ENCODE results near the gene ADAMTS17. TPM values are rescaled to one million over a fixed set of nuclear protein-coding genes. Genes with fewer than 3 reads are reported as not detected.

Gene ADAMTS17
- total and polyA plus RNA-seq, 4 donors = 0.28 to 46.9 (median 9.1) TPM

GRCh38 chr15:100318880-100319279 is 22.9 kb downstream of the ADAMTS17 start:
- Histone ChIP-seq H3K9ac (ENCODE audit: low read depth in 1 of 2, low read length in 2 of 2) (no peak overlapping the region), H3K27me3 (ENCODE audit: control insufficient read depth in 4 of 4, insufficient read depth in 4 of 4, low read length in 3 of 4) (no peaks in the 10 kb centered on the region), H3K9me3 (ENCODE audit: control insufficient read depth in 4 of 4, low read length in 3 of 4) (peaks cover 0 to 2% (median 0%) of the 10 kb centered on the region in 4 donors), H3K27ac (ENCODE audit: low read depth in 1 of 2, low read length in 2 of 2) (no peak overlapping the region), H3K4me3 (ENCODE audit: low read depth in 1 of 3, low read length in 3 of 3) (no peak overlapping the region), H3K4me1 (ENCODE audit: control insufficient read depth in 4 of 4, insufficient read depth in 4 of 4, low read length in 3 of 4) (no peaks in the 10 kb centered on the region), H3K36me3 (ENCODE audit: control insufficient read depth in 4 of 4, insufficient read depth in 3 of 4, low read depth in 1 of 4, low read length in 3 of 4) (peaks cover 1 to 28% (median 16%) of the 10 kb centered on the region in 4 donors)
- WGBS = 92% methylated on average over 4 of the region's 4 CpGs
- no peak for DNase-seq (ENCODE audit: low spot score)
- TF ChIP-seq HNF4G (IDR thresholded peaks at IDR 0.05) (no peak), ATF3 (IDR thresholded peaks at IDR 0.05) (no peak), HNF4A (conservative IDR thresholded peaks at IDR 0.05) (no peak), EGR1 (IDR thresholded peaks at IDR 0.05; ENCODE audit: low read depth in 2 of 2) (no peak), NR2F2 (IDR thresholded peaks at IDR 0.05) (no peak), GABPA (IDR thresholded peaks at IDR 0.05 in 1 of 2, conservative IDR thresholded peaks at IDR 0.05 in 1 of 2) (no peak), JUND (IDR thresholded peaks at IDR 0.05) (no peak), YY1 (IDR thresholded peaks at IDR 0.05) (no peak), TAF1 (conservative IDR thresholded peaks at IDR 0.05) (no peak), RXRA (IDR thresholded peaks at IDR 0.05) (no peak), RAD21 (IDR thresholded peaks at IDR 0.05) (no peak), SP1 (IDR thresholded peaks at IDR 0.05) (no peak), FOXA1 (IDR thresholded peaks at IDR 0.05) (no peak), FOXA2 (IDR thresholded peaks at IDR 0.05) (no peak)
- TF ChIP-seq, protein P1, sequence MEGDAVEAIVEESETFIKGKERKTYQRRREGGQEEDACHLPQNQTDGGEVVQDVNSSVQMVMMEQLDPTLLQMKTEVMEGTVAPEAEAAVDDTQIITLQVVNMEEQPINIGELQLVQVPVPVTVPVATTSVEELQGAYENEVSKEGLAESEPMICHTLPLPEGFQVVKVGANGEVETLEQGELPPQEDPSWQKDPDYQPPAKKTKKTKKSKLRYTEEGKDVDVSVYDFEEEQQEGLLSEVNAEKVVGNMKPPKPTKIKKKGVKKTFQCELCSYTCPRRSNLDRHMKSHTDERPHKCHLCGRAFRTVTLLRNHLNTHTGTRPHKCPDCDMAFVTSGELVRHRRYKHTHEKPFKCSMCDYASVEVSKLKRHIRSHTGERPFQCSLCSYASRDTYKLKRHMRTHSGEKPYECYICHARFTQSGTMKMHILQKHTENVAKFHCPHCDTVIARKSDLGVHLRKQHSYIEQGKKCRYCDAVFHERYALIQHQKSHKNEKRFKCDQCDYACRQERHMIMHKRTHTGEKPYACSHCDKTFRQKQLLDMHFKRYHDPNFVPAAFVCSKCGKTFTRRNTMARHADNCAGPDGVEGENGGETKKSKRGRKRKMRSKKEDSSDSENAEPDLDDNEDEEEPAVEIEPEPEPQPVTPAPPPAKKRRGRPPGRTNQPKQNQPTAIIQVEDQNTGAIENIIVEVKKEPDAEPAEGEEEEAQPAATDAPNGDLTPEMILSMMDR (IDR thresholded peaks at IDR 0.05; ENCODE audit: low read depth, low read length, missing input control) = no peak
- TF ChIP-seq, protein P2, sequence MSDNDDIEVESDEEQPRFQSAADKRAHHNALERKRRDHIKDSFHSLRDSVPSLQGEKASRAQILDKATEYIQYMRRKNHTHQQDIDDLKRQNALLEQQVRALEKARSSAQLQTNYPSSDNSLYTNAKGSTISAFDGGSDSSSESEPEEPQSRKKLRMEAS (IDR thresholded peaks at IDR 0.05) = no peak
- TF ChIP-seq, protein P3, sequence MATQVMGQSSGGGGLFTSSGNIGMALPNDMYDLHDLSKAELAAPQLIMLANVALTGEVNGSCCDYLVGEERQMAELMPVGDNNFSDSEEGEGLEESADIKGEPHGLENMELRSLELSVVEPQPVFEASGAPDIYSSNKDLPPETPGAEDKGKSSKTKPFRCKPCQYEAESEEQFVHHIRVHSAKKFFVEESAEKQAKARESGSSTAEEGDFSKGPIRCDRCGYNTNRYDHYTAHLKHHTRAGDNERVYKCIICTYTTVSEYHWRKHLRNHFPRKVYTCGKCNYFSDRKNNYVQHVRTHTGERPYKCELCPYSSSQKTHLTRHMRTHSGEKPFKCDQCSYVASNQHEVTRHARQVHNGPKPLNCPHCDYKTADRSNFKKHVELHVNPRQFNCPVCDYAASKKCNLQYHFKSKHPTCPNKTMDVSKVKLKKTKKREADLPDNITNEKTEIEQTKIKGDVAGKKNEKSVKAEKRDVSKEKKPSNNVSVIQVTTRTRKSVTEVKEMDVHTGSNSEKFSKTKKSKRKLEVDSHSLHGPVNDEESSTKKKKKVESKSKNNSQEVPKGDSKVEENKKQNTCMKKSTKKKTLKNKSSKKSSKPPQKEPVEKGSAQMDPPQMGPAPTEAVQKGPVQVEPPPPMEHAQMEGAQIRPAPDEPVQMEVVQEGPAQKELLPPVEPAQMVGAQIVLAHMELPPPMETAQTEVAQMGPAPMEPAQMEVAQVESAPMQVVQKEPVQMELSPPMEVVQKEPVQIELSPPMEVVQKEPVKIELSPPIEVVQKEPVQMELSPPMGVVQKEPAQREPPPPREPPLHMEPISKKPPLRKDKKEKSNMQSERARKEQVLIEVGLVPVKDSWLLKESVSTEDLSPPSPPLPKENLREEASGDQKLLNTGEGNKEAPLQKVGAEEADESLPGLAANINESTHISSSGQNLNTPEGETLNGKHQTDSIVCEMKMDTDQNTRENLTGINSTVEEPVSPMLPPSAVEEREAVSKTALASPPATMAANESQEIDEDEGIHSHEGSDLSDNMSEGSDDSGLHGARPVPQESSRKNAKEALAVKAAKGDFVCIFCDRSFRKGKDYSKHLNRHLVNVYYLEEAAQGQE (IDR thresholded peaks at IDR 0.05) = no peak
- TF ChIP-seq, protein P4, sequence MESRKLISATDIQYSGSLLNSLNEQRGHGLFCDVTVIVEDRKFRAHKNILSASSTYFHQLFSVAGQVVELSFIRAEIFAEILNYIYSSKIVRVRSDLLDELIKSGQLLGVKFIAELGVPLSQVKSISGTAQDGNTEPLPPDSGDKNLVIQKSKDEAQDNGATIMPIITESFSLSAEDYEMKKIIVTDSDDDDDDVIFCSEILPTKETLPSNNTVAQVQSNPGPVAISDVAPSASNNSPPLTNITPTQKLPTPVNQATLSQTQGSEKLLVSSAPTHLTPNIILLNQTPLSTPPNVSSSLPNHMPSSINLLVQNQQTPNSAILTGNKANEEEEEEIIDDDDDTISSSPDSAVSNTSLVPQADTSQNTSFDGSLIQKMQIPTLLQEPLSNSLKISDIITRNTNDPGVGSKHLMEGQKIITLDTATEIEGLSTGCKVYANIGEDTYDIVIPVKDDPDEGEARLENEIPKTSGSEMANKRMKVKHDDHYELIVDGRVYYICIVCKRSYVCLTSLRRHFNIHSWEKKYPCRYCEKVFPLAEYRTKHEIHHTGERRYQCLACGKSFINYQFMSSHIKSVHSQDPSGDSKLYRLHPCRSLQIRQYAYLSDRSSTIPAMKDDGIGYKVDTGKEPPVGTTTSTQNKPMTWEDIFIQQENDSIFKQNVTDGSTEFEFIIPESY (IDR thresholded peaks at IDR 0.05) = no peak
